GM23338 (cell line): ENCODE measurements around the gene FBXO8. TPM values are rescaled to one million over a fixed set of nuclear protein-coding genes. Genes with fewer than 3 reads are reported as not detected.

ENCODE experiments used
- ATAC-seq: fragments of 200-7000 bp; cut with Tn5 transposase; 3 replicates; pipeline ENCODE4 v1.9.1; 2020
- DNase-seq: peaks from one replicate; pipeline ENCODE4 v3.0.0-alpha.2; 2015; ENCODE audit warnings: low spot score
- H2AFZ ChIP-seq: fragments of 200-600 bp; sonication (generic); 2 replicates; pipeline ENCODE4 v1.8.0; 2016; ENCODE audit warnings: antibody characterized with exemption, mild to moderate bottlenecking, moderate library complexity
- H3F3A ChIP-seq: fragments of 200-600 bp; sonication (generic); replicated peaks from 2 replicates; pipeline ENCODE4 v1.8.0; 2017; ENCODE audit warnings: antibody characterized with exemption, mixed run types, low read depth
- H3K27ac ChIP-seq: fragments of 200-600 bp; sonication (generic); 2 replicates; pipeline ENCODE4 v1.6.1; 2016; ENCODE audit warnings: low read depth
- H3K27me3 ChIP-seq: fragments of 200-600 bp; sonication (generic); 2 replicates; pipeline ENCODE4 v1.8.0; 2016; ENCODE audit warnings: mild to moderate bottlenecking, mixed run types, moderate library complexity; ENCODE audit not compliant: insufficient read depth
- H3K36me3 ChIP-seq: fragments of 200-600 bp; sonication (generic); 2 replicates; pipeline ENCODE4 v1.8.0; 2016; ENCODE audit warnings: mild to moderate bottlenecking; ENCODE audit not compliant: insufficient read depth
- H3K4me1 ChIP-seq: fragments of 200-600 bp; sonication (generic); 2 replicates; pipeline ENCODE4 v1.8.0; 2016; ENCODE audit warnings: mild to moderate bottlenecking, moderate library complexity; ENCODE audit not compliant: insufficient read depth
- H3K4me2 ChIP-seq: fragments of 200-600 bp; sonication (generic); 2 replicates; pipeline ENCODE4 v1.7.1; 2017; ENCODE audit warnings: mixed run types
- H3K4me3 ChIP-seq: fragments of 200-600 bp; sonication (generic); 2 replicates; pipeline ENCODE4 v1.6.1; 2016; ENCODE audit warnings: mixed run types
- H3K79me2 ChIP-seq: fragments of 200-600 bp; sonication (generic); replicated peaks from 2 replicates; pipeline ENCODE4 v1.8.0; 2017; ENCODE audit warnings: mild to moderate bottlenecking; ENCODE audit not compliant: insufficient read depth
- H3K9me2 ChIP-seq: fragments of 200-600 bp; sonication (generic); 2 replicates; pipeline ENCODE4 v1.8.0; 2017; ENCODE audit not compliant: insufficient read depth
- H4K20me1 ChIP-seq: fragments of 200-600 bp; sonication (generic); replicated peaks from 2 replicates; pipeline ENCODE4 v1.8.0; 2017; ENCODE audit warnings: mild to moderate bottlenecking; ENCODE audit not compliant: insufficient read depth
- H3K27ac Mint-ChIP-seq: 2 replicates; pipeline ENCODE4 v1.8.0; 2020; ENCODE audit warnings: inconsistent platforms, mild to moderate bottlenecking, moderate library complexity, mixed read lengths
- H3K27me3 Mint-ChIP-seq: 3 replicates; pipeline ENCODE4 v1.8.0; 2022; ENCODE audit warnings: low read depth, mild to moderate bottlenecking, moderate library complexity, mixed read lengths, inconsistent platforms; ENCODE audit not compliant: insufficient read depth, poor library complexity
- H3K36me3 Mint-ChIP-seq: 3 replicates; pipeline ENCODE4 v1.8.0; 2021; ENCODE audit warnings: low read depth, mild to moderate bottlenecking, inconsistent platforms, moderate library complexity, mixed read lengths
- H3K4me1 Mint-ChIP-seq: 3 replicates; pipeline ENCODE4 v1.8.0; 2020; ENCODE audit warnings: mild to moderate bottlenecking, inconsistent platforms, mixed read lengths
- H3K4me3 Mint-ChIP-seq: 3 replicates; pipeline ENCODE4 v1.8.0; 2021; ENCODE audit warnings: moderate library complexity, mild to moderate bottlenecking, inconsistent platforms, mixed read lengths
- H3K9me3 Mint-ChIP-seq: 3 replicates; pipeline ENCODE4 v1.8.0; 2020; ENCODE audit warnings: moderate library complexity, mild to moderate bottlenecking, inconsistent platforms, mixed read lengths
- CREB1 ChIP-seq: fragments of 250-450 bp; sonication (Bioruptor Pico); IDR thresholded peaks from 2 replicates; pipeline ENCODE4 v1.5.0; 2020; ENCODE audit warnings: low read depth, mild to moderate bottlenecking, moderate library complexity
- EZH2 ChIP-seq: fragments of 200-600 bp; sonication (generic); IDR thresholded peaks from one replicate; pipeline ENCODE4 v1.8.0; 2017; ENCODE audit warnings: antibody characterized with exemption, mild to moderate bottlenecking, low read depth; ENCODE audit not compliant: unreplicated experiment
- JUNB ChIP-seq: IDR thresholded peaks from one replicate; pipeline ENCODE4 v1.6.1; 2016; ENCODE audit warnings: antibody characterized with exemption; ENCODE audit not compliant: unreplicated experiment
- REST ChIP-seq: IDR thresholded peaks from one replicate; pipeline ENCODE4 v1.6.1; 2018; ENCODE audit warnings: antibody characterized with exemption; ENCODE audit not compliant: unreplicated experiment
- polyA plus RNA-seq: library from polyadenylated mRNA; unstranded; fragments of >200 nt; fragmentation: Nextera tagmentation; extraction: Ambion mirVana; gene quantifications from 2 replicates; pipeline ENCODE4 v1.2.1, GENCODE V29; 2016
- total RNA-seq: library from RNA; depleted of rRNA; stranded (reverse); fragments of >200 nt; shearing (Covaris generic); gene quantifications from 2 replicates; pipeline ENCODE4 v1.2.3, GENCODE V29; 2014

FBXO8 gene
- total and polyA plus RNA-seq, 2 experiments from 2014 or later = 5.8 to 7.9 TPM

- H3K9me2 ChIP-seq = no peaks in the 10 kb centered on the region
- no peaks in the 10 kb centered on the region for H3K36me3 Mint-ChIP-seq
- TF ChIP-seq REST (no peak), JUNB (no peak), EZH2 (peak; percentile 86)
- no peak overlapping the region for H3K27ac Mint-ChIP-seq
- no peaks in the 10 kb centered on the region for H3K36me3 ChIP-seq
- no peaks in the 10 kb centered on the region for H3K79me2 ChIP-seq
- H4K20me1 ChIP-seq = peaks cover 18% of the 10 kb centered on the region; the same call in 1 of the 2 replicates
- H3K9me3 Mint-ChIP-seq = peaks cover 3% of the 10 kb centered on the region; the same call in 2 of the 3 replicates
- H3K27me3 Mint-ChIP-seq = peaks cover 85% of the 10 kb centered on the region
- peak overlapping the region; percentile 61 for H3K4me3 ChIP-seq
- H3K4me1 Mint-ChIP-seq = peaks cover 45% of the 10 kb centered on the region
- peak overlapping the region; percentile 87 for H3K4me2 ChIP-seq
- H3K4me1 ChIP-seq = peaks cover 60% of the 10 kb centered on the region
- H2AFZ ChIP-seq = 0 out of 2 replicates have a peak overlapping the region, but pooled peaks have one; percentile 89
- peak overlapping the region; percentile 67 for H3K4me3 Mint-ChIP-seq
- peaks cover 100% of the 10 kb centered on the region for H3K27me3 ChIP-seq
- H3F3A ChIP-seq = 0 out of 2 replicates have a peak, but pooled peaks cover 5% of the 10 kb centered on the region
- no peak overlapping the region for H3K27ac ChIP-seq
- DNase-seq = peak; percentile 30
- no peak for ATAC-seq
Measured at GRCh38 chr4:174213731-174214100, 69.8 kb downstream of the FBXO8 start.

- Histone ChIP-seq H3K9me2 (no peaks in the 10 kb centered on the region), H3K27ac (no peak overlapping the region), H3F3A (0 out of 2 replicates have a peak, but pooled peaks cover 5% of the 10 kb centered on the region), H2AFZ (no peak overlapping the region), H4K20me1 (peaks cover 18% of the 10 kb centered on the region; the same call in 1 of the 2 replicates), H3K36me3 (no peaks in the 10 kb centered on the region), H3K79me2 (no peaks in the 10 kb centered on the region), H3K4me1 (peaks cover 44% of the 10 kb centered on the region), H3K27me3 (peaks cover 89% of the 10 kb centered on the region), H3K4me3 (peak overlapping the region; percentile 27), H3K4me2 (peak overlapping the region; percentile 70)
- H3K36me3 Mint-ChIP-seq = no peaks in the 10 kb centered on the region
- no peak overlapping the region for H3K27ac Mint-ChIP-seq
- no peak for TF ChIP-seq JUNB
- ATAC-seq (no peak), DNase-seq (no peak)
- peaks cover 40% of the 10 kb centered on the region for H3K4me1 Mint-ChIP-seq
- H3K9me3 Mint-ChIP-seq = peaks cover 3% of the 10 kb centered on the region; the same call in 2 of the 3 replicates
- H3K4me3 Mint-ChIP-seq = peak overlapping the region; percentile 63
- peaks cover 69% of the 10 kb centered on the region for H3K27me3 Mint-ChIP-seq
Measured at GRCh38 chr4:174212061-174212460, 71.4 kb downstream of the FBXO8 start.

GRCh38 chr4:174211622-174212044 is 71.8 kb downstream of the FBXO8 start:
- peak; percentile 64 for TF ChIP-seq EZH2
- TF ChIP-seq CREB1 (CRISPR knock-in tag) = no peak
- Histone ChIP-seq H3K79me2 (no peaks in the 10 kb centered on the region), H3K9me2 (no peaks in the 10 kb centered on the region), H3K27me3 (peaks cover 85% of the 10 kb centered on the region), H3K27ac (no peak overlapping the region), H3K4me1 (peaks cover 39% of the 10 kb centered on the region), H3F3A (0 out of 2 replicates have a peak, but pooled peaks cover 5% of the 10 kb centered on the region), H2AFZ (no peak overlapping the region), H3K4me2 (peak overlapping the region; percentile 70), H3K4me3 (peak overlapping the region; percentile 27), H3K36me3 (no peaks in the 10 kb centered on the region), H4K20me1 (peaks cover 18% of the 10 kb centered on the region; the same call in 1 of the 2 replicates)
- Mint-ChIP-seq H3K9me3 (peaks cover 3% of the 10 kb centered on the region; the same call in 2 of the 3 replicates), H3K27ac (no peak overlapping the region), H3K27me3 (peaks cover 65% of the 10 kb centered on the region), H3K4me1 (peaks cover 38% of the 10 kb centered on the region), H3K4me3 (peak overlapping the region; percentile 63), H3K36me3 (no peaks in the 10 kb centered on the region)
- DNase-seq (no peak), ATAC-seq (peak; percentile 8; the same call in 2 of the 3 replicates)
